Activated T-helper 1 cell treated with Interleukin-2 at 50 U/mL for 16 hours (primary cell): ENCODE data around the gene HINT3.
"Not testable (repeated sequence)": the region's sequence is repeated elsewhere in the genome, so short reads cannot be mapped to it uniquely, and the experiment has no call there.

ENCODE experiments used
- DNase-seq: peaks from one replicate; pipeline ENCODE4 v3.0.0-alpha.2; 2020; ENCODE audit warnings: low read depth

HINT3 gene

DNA sequence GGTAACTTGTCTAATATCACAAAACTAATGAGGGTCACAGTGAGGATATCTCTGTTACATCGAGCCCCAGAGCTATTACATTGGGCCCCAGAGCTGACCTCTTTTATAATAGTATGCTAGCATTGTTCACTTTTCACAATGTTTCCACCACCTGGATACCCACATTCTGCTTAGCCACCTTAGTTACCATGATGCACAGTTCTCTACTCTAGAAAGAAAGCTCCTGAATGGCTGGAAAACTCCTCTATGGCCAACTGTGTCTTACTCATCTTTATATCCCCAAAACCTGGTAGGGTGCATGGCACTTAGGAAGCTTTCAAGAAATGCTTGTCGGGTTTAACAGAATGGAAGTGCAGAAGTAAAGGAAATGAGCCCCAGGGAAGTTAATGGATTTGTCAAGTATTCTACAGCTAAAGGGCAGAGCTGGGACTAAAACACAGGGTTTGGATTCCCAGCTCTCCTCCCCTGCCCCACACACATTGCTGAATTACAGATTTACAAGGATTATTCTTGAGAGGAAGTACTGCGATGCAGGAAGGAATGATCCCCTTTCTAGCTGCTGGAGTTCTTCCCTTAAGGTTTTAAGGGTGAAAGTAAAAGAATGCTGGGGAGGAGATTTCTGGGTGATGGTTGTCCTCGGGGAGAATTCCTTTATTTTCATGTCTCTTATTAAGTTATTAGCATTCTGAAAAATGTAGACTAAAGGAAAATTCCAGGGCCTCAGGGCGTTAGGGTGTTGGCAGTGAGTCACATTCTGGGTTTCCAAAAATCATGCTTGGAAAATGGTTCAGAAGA lies 16.1 kb upstream of the HINT3 start:
- DNase-seq, result no peak

DNA sequence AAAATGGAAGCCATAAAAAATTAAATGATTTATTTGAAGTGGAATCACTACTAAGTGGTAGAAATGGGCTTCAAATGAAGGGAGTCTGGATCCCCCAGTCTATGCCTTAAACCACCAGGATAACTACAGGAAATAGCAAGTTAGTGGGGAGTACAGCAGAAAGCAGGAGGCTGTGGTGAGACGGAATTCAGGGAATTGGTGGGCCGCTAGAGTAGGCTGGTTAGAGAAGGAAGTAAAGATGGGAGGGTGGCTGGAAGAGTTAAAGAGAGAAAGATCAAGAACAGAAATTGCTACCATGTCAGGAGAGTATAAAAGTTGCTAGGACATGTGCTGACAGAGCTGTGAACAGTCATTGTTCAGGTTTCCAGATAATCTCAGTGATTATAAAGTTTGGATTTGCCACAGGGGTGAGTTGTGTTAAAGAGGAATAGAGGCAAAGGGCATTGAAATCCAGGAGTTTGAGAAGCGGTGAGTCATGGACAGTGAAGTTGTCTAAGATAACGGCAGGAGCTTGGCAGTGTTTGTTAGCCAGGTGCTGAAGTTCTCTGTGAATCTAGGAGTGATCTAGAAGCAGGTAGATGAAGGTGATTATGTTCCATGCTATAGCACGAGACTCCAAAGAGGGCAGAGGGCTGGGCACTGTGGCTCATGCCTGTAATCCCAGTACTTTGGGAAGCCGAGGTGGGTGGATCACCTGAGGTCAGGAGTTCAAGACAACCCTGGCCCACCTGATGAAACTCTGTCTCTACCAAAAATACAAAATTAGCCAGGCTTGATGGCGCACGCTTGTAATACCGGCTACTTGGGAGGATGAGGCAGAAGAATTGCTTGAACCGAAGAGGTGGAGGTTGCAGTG lies 13.7 kb upstream of the HINT3 start:
- no peak for DNase-seq

DNA sequence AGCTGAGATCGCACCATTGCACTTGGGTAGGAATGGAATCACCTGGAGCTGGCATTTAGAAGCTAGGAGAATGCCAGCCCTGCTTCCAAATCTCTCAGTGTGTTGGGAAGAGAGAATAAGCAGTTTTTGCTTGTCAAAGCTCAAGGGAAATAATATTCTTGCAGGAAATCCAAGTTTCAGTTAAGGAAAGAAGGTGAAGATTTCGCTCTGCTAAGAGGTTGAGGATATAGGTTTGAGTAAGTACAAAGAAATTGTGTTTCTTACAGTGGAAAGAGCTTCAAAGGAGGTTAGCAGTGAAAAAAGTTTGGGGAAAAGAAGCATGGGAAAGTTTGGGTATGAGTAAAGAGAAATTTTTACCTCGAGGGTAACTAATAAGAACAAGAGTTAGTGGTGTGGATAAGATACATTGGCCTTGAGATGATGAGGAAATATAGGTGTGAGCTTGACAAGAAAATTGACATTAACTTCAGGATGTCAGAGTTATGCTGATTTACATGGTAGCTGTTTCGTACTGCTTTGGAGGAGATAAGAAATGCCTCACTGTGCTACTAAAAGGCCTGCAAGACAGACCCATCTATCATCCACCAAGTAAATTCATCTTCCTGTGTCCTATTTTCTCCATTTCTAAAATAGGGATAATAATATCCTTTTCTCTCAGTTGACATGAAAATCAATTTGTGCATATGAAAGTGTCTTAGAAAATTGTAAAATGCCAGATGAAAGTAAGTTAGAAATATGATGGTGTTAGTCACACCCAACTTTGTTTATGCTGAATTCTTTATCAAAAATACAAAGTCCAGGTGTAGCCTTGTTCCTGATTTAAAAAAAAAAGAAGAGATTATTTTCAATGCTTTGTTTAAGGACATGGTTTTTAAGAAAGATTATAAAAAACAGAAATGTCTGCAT lies 12.8 kb upstream of the HINT3 start:
- DNase-seq, result no peak

DNA sequence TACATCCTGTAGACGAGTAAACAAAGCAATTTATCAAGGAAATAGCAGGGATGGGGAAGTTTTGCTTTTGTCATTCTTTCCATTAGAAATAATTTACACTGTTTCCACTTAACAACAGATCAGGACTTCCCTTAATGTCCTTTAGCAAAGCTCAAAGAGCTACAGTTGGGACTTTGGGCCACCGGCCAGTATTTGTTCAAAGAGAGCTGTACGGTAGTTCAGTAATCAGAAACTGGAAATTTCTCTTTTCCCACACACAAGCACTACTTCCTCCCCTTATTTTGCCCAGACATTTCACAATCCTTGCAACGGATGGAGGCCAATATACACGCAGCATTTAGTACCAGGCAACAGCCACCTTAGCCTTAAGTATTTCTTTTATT lies 12.1 kb upstream of the HINT3 start:
- DNase-seq, result no peak

DNA sequence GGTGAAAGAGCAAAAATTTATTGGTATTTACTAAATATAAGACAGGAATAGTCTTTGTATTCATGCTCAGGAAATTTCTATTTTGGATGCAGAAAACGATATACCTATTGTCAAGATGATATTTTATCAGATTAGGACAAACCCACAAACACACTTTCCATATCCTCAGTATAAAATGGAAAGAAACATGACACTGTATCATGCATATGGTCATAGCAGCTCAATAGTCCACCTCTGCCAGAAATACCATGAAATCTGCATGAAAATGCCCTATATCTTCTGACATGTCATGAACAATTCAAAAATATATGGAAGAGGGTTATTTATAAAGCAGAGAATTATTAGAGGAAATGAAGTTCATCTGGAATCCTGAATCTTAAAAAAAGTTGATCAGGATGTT lies 11.7 kb upstream of the HINT3 start:
- DNase-seq, result no peak

DNA sequence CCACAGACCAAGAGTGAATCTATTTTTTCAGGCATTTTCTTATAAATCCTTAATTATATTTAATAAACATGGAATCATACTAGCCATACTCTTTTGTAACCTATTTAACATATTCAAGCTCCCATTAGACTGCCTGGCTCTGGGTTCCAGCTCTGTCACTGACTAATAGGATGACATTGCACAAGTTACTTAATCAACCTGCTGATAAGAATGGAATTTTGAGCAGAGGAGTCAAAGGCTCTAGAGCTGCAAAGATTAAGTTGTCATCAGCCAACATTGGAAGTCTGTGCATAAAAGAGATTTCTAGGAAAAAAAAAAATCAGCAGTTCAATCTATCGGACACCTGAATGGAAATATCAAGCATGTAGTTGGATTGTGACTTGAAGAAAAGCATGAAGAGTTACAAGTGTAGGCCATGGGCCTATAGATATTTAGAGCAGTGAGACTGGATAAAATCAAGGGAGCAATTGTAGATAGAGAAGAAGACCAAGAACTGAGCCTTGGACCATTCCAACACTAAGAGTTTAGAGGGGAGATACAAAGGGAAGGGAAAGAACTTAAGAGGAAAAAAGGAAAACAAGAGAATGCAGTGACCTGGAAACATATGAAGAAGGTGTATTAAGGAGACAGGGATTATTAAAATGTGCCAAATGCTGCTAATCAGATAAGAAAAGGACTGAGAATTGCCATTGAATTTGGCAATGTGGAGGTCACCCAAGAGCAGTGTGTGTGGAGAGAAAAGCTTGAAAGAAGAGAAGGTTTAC lies 11.0 kb upstream of the HINT3 start:
- no peak for DNase-seq

DNA sequence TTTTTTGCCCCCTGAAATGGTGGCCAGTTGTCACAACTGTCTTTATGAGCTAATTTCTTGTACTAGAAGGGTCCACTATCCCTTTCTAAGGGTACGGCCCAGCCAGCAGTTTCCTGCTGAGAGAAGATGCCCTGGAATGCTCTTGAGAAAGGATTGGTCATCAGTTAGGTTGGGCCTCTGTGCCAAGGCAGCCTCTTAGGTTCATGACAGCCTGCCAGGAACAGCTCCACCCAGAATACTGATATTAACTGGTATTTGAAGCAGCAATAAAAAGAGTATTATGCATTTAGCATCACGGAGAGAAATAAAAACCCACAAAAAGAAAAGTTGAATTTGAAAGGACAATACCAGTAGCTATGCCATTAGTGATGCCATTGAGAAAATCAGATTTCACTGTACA lies 9.0 kb upstream of the HINT3 start:
- DNase-seq, result no peak

DNA sequence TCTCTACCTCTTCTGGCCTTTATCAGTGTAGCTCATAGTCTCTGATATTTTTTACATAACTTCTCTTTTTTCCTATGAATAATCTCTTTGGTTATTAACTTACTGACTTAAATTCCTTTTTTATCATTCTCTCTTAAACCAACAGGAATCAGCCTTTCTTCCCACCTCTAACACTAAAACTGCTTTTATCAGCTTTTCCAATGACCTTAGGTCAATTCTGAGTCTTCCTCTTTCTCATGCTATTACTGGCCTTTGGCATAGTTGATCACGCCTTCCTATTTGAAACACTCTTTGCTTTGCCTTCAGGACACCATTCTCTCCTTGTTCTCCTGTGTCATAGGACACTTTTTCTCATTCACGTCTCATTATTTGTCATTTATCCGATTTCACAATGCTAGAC lies 8.1 kb upstream of the HINT3 start:
- DNase-seq, result no peak

DNA sequence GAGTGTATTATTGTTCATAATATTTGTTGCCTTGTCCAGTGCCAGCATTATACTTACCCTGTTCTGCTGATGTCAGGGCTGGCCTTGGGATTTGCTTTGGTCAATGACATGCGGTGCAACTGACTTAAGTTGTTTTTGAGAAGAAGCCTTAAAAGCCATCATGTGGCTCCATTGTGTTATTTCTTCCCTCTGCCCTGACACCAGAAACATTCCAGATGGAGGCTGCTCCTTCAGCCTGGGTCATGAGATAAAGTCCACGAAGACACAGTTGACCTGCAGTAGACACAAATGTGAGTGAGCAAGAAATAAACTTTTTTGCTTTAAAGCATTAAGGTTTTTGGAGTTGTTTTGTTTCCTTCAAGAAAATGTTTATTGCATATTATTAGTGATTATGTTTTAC lies 7.5 kb upstream of the HINT3 start:
- no peak for DNase-seq

DNA sequence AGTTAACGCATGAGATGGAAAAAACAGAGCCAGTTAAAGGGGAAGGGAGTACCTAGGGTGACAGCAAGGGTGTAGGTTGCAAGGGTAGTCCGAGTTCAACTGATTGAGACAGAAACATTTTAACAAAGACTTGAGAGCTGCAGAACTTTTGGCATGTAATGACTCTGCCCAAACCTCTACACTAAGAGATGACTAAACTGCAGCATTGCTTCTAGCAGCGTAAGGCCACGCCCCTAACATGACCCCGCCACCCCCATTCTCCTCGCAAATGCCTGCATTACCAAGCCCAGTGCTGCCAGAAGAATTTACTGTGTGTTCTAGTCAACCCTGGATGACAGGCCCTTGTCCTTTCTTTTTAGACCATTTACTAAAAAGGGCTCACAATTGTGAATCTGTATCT lies 6.3 kb upstream of the HINT3 start:
- no peak for DNase-seq

DNA sequence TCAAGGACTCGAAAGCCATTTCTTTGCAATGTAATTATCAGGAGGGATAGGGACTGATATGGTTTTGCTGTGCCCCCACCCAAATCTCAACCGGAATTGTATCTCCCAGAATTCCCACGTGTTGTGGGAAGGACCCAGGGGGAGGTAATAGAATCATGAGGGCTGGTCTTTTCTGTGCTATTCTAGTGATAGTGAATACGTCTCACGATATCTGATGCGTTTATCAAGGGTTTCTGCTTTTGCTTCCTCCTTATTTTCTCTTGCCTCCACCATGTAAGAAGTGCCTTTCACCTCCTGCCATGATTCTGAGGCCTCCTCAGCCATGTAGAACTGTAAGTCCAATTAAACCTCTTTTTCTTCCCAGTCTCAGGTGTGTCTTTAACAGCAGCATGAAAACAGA lies 5.9 kb upstream of the HINT3 start:
- DNase-seq, result not testable (repeated sequence)

DNA sequence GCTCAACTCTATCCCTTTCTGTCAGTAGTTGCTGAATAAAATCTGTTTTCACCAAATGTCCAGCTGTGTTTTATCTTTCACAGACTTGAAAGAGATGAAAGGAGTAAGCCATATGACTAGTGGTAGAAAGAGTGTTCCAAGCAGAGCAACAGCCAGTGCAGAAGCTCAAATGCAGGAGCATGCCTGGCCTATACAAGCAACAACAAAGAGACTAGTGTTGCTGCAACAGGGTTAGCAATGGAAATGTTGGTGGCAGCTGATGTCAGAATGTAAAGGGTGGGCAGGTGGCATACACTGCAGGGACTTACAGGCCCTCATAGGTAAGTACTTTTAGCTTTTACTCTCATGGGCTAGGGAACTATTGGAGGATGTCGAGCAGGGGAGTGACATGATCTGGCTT lies 5.2 kb upstream of the HINT3 start:
- no peak for DNase-seq

DNA sequence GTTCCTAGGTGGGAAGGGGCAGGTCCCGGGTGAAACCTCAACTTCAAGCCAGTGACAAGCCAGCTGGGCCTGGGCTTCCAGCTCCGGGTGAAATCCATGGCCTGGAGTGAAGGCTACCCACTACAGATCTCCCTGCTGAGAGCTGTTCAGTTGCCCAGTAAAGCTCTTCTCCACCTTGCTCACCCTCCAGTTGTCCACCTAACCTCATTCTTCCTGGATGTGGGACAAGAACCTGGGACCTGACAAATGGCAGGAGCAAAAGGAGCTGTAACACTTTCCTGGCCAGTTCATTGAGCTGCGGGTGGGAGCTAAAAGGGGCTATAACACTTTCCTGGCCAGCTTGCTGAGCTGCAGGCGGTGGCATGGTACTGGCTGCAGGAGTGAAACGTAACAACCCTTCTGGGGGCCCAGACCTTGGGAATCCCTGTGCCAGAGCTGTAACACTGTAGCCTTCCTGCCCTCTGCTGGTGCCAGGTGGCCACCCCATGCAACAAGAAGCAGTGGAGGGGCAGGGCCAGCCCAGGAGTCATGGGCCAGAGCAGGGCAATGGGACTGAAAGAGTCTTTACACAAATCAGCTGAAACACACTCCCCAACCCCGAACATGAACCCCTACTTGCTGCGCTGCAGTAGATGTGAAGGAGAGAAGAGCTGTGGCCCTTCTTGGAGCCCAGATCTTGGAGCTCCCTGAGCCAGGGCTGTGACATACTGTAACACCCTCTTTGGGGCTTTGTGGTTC lies 3.6 kb upstream of the HINT3 start:
- DNase-seq, result no peak

DNA sequence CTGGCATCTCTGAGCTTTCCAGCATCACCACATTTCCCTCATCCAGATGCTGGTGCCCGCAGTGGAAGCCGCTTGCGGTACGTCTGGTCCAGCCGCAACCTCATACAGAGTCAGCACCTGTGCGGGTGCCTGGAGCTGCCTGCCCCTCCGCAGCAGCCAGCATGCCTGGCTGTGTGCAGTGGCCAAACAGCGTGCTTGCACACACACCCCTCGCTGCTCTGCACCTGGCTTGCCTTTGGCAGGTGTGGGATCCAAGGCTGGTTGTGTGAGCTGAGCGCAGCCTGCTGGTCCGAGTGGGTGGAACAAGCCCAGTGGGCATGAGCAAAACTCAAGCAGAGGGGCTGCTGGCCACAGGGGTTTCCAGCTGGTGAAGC lies 3.1 kb upstream of the HINT3 start:
- DNase-seq, result no peak

DNA sequence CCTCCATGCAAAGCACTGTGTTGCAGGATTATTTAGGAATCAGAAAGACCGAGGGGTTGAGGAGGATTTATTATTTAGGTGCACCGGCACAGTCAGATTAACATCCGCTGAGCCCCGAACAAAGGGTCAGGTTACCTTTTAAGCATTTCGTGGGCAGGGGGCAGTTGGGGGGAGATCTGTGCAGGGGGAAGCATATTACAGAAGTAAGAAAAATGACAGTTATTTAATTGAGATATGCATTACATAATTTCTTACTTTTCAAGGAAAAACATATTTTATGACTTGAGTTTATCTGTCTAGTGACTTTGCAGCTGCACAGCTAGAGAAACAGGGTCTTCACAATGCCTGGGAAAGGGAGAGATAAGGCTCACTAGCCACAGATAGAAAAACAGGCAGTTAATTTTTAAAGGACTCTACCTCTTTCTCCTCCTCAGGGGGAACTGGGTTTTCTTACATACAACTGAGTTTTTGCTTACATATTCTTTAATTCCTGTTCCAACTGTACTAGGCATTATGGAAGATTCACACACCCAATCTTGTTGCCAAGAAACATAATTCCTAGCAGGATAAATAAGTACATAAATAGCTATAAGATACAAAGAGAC lies 1.7 kb upstream of the HINT3 start:
- no peak for DNase-seq

DNA sequence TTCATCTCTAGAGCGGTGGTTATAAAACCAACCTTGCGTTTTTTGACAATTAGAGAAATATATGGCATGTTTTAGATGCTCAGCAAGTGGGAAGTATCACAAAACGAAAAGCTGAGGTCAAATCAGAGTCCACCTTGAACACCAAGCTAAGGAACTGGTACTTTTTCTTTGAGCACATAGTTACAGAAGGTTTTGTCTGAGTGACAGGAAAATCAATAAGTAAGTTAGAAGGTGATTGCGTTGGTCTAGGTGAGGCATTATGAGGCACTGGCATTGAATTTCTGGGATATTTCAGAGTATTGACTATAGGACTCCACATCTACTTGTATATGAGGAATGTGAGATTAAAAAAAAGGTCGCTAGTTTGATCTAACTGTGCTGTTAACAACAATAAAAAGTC lies 597 bp upstream of the HINT3 start:
- DNase-seq, result no peak

DNA sequence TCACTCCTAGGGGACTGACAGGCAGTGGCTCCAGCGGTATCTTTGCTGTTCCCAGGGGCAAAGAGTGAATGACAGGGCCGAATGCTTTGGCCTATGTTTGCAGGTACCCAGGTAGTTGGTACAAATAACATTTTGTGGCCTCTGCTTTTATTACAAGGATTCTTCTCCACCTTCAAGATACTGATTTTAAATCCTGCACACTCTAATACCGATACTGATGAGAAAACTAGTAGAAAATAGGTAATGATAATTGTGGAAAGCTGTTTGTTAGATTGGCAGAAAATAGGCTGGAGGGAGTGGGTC lies 772 bp downstream of the HINT3 start:
- no peak for DNase-seq

DNA sequence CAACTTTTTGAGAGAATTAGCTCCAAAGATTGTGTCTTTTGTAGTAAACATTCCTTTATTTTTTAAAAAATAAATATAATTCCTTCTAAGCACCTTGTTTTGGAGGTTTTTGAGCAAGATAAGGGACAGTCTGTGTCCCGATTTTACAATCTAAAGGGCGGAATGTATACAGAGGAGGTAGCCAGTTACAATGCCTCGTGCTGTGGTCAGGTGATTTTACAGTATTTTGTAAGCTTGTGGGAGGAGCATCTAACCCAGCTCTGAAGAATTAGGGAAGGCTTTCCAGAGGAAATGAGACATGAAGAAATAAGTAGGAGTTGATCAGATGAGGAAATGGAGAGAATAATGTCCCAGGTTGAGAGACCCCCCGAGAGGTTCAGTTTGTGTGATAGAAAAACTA lies 1.3 kb downstream of the HINT3 start:
- no peak for DNase-seq

DNA sequence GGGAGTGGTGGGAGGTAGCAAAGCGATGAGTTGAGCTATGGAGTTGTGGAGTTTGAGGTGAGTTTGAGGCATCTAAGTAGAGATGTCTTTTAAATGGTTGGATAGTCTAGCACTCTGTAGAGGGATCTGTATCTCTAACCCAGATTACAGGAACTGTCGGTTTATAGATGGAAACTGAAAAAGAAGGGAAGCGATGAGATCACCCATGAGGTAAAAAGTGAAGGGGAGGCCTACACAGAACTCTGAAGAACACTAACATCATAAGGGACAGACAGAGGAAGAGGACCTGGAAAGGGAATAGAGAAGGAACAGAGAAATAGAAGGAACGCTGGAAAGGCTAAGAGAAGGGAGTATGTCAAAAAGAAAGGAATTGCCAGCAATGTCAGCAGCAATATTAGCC lies 2.5 kb downstream of the HINT3 start:
- DNase-seq, result no peak

DNA sequence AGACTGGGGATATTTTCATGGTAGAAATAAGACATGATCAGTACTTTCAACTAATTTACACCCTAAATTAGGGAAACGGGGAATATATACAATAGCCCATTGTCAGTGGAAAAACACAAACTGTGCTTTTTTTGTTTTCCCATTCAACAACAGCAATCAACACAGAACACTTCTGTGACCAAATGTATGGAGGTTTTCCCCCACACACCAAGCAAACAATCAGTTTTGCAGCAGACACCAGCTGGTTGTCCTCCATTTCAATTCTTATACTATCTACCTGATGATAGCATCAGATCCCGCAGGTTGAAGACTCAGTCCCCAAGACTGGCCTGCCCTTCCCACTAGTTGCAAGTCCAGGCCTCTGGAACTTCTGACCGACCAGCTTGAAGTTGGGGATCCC lies 4.5 kb downstream of the HINT3 start:
- no peak for DNase-seq

DNA sequence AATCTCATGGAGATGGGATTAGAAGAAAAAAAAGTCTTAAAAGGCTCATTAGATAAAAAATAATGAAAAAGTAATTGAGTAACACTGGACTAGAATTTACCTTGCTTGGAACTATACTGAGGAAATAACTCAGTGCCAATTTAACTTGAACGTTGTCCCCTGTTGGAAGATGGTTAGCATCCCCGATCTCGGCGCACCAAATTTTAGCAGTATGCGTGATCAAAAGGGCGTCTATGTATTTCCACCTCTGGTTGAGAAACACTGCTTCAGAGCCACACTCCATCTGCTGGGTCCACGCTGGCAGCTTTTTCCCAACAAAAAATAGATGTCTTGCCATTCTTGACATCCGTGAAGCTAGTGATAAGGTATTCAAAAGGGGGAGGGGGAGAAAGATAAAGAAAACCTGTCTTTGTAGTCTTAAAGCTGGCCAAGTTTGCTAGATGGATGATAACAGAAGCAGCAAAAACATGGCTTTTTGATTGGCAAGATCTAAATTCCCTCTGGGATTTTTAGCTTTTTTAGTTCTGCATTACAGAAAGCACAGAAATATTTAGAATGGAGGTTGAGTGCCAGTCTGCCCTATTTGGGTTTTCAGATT lies 6.4 kb downstream of the HINT3 start:
- DNase-seq, result no peak
